GM20000 (cell line): ENCODE results near the gene BANF1.
A peak's percentile ranks its signal among the peaks of the same experiment; 100 is the strongest.

Experiments
- DNase-seq: peaks from one replicate; pipeline ENCODE4 v3.0.0; 2012; ENCODE audit warnings: low spot score
- CTCF ChIP-seq: IDR thresholded peaks from 2 replicates; pipeline ENCODE4 v1.5.1; 2012; ENCODE audit warnings: mild to moderate bottlenecking, control low read depth; ENCODE audit errors: extremely low read depth, missing control alignments

Gene BANF1, protein sequence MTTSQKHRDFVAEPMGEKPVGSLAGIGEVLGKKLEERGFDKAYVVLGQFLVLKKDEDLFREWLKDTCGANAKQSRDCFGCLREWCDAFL

GRCh38 chr11:66001942-66002647 lies at the start of gene BANF1, which contains the start of gene EIF1AD:
TSS of gene BANF1 (plus strand) at chr11:66002503. CDS start at chr11:66003251, 748 bp downstream.
TSS of gene EIF1AD (minus strand) at chr11:66002157. CDS start at chr11:66000389, 1,768 bp downstream.
- DNase-seq: peak; percentile 93
- TF ChIP-seq CTCF: no peak

GRCh38 chr11:65953471-65953870 lies 48.8 kb upstream of the BANF1 start:
- no peak for DNase-seq
- no peak for TF ChIP-seq CTCF

DNA sequence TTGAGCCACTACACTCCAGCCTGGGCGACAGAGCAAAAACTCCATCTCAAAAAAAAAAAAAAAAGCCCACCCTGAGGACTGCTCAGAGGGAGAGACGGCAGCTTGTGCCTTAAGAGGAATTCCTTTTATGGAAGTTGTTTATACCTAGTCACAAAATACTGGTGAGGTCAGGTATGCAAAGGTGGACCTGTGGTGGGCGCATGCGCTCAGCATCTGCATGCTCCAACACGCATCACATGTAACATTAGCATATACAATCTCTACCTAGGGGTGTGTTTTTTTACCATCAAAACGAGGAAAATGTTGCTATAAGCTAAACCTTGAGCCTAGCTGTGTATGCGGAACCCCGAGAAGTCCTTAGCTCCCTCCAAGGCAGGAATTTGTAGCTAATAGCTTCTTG lies 47.5 kb upstream of the BANF1 start:
- no peak for DNase-seq

GRCh38 chr11:65958291-65958690 lies 44.0 kb upstream of the BANF1 start:
- TF ChIP-seq CTCF: no peak
- no peak for DNase-seq

More for the DNA sequence above, 47.5 kb upstream of the BANF1 start:
- TF ChIP-seq CTCF: no peak

- TF ChIP-seq CTCF: no peak
- DNase-seq: no peak
Observed at GRCh38 chr11:65958774-65959420, 43.4 kb upstream of the BANF1 start.

- no peak for TF ChIP-seq CTCF
- no peak for DNase-seq
Observed at GRCh38 chr11:65960824-65961266, 41.5 kb upstream of the BANF1 start.
